Right ventricle myocardium inferior (tissue), 1 donor: ENCODE results near the gene PMEPA1. TPM values are rescaled to one million over a fixed set of nuclear protein-coding genes. Genes with fewer than 3 reads are reported as not detected.
A peak's percentile ranks its signal among the peaks of the same experiment; 100 is the strongest.

Experiments
- ATAC-seq: fragments of 200-7000 bp; cut with Tn5 transposase; one replicate; pipeline ENCODE4 v1.9.1; 2020; ENCODE audit warnings: mild to moderate bottlenecking, moderate library complexity
- DNase-seq: peaks from one replicate; pipeline ENCODE4 v3.0.0; 2021; ENCODE audit errors: missing footprints
- intact Hi-C: fragments of 100-400 bp; cut with DNase I; formaldehyde crosslinking; loops from one replicate; pipeline ENCODE4 v1.11.0; 2022
- long read RNA-seq: library from polyadenylated mRNA; unstranded; transcript quantifications from one replicate; pipeline ENCODE4 v2.0.0, GENCODE V29; 2021
- total RNA-seq: library from RNA; stranded (reverse); fragmentation: NEBNext Ultra II Directional; extraction: Animal tissue kit (Norgen Biotek cat#: 25700); gene quantifications from one replicate; pipeline ENCODE4 v1.2.1, GENCODE V29; 2021
- donor health status: DM: no; HTN: yes; CAD: no; lungs with severe emphysema.

The PMEPA1 gene
- total RNA-seq, result 23.9 TPM
- long read RNA-seq, full-length matches to known transcripts, result 10 of 13 reads
- long read RNA-seq, partial matches to known transcripts, result 0 of 13 reads
- long read RNA-seq, other reads (novel, unspliced or antisense), result 3 of 13 reads

- DNase-seq (peak; percentile 95), ATAC-seq (peak; percentile 96)
- intact Hi-C loops, result loop anchor here (2.0 to 10.0 kb wide), 3 partner anchors 38 to 375 kb away; no protein-coding TSS in a partner anchor
Measured at GRCh38 chr20:57709823-57710799, at the start of gene PMEPA1. TSS of gene PMEPA1 (minus strand) at chr20:57710015. CDS start at chr20:57709582, 433 bp downstream.

GRCh38 chr20:57757767-57758166, 48.0 kb upstream of the PMEPA1 start:
- ATAC-seq (no peak), DNase-seq (no peak)
- intact Hi-C loops, result no loop called here

GRCh38 chr20:57756921-57757320, 47.1 kb upstream of the PMEPA1 start:
- DNase-seq (no peak), ATAC-seq (no peak)
- intact Hi-C loops, result no loop called here

GRCh38 chr20:57756213-57756612, 46.4 kb upstream of the PMEPA1 start:
- intact Hi-C loops, result no loop called here
- no peak for ATAC-seq
- no peak for DNase-seq

GRCh38 chr20:57755609-57756008, 45.8 kb upstream of the PMEPA1 start:
- intact Hi-C loops, result no loop called here
- no peak for ATAC-seq
- no peak for DNase-seq

- intact Hi-C loops, result no loop called here
- DNase-seq (no peak), ATAC-seq (no peak)
Measured at GRCh38 chr20:57754190-57754589, 44.4 kb upstream of the PMEPA1 start.

- intact Hi-C loops, result no loop called here
- DNase-seq, result no peak
- no peak for ATAC-seq
Measured at GRCh38 chr20:57753332-57754164, 43.7 kb upstream of the PMEPA1 start.

- ATAC-seq (no peak), DNase-seq (no peak)
- intact Hi-C loops, result no loop called here
Measured at GRCh38 chr20:57751411-57751810, 41.6 kb upstream of the PMEPA1 start.

GRCh38 chr20:57749869-57750268, 40.1 kb upstream of the PMEPA1 start:
- intact Hi-C loops, result loop anchor here (2.0 kb wide), 1 partner anchor 39 kb away; the partner anchor contains the start of gene PMEPA1
- ATAC-seq (no peak), DNase-seq (no peak)

GRCh38 chr20:57749131-57749690, 39.4 kb upstream of the PMEPA1 start:
- DNase-seq (no peak), ATAC-seq (peak; percentile 39)
- intact Hi-C loops, result loop anchor here (2.0 kb wide), 1 partner anchor 38 kb away; the partner anchor contains the start of gene PMEPA1

GRCh38 chr20:57748601-57749130, 38.9 kb upstream of the PMEPA1 start:
- intact Hi-C loops, result loop anchor here (2.0 kb wide), 1 partner anchor 38 kb away; the partner anchor contains the start of gene PMEPA1
- peak; percentile 83 for ATAC-seq
- DNase-seq, result peak; percentile 86

GRCh38 chr20:57747861-57748481, 38.2 kb upstream of the PMEPA1 start:
- intact Hi-C loops, result loop anchor here (2.0 kb wide), 1 partner anchor 37 kb away; the partner anchor contains the start of gene PMEPA1
- ATAC-seq (peak; percentile 21), DNase-seq (no peak)

GRCh38 chr20:57746832-57747404, 37.1 kb upstream of the PMEPA1 start:
- ATAC-seq (no peak), DNase-seq (no peak)
- intact Hi-C loops, result no loop called here

- intact Hi-C loops, result no loop called here
Measured at GRCh38 chr20:57746201-57746600, 36.4 kb upstream of the PMEPA1 start.

GRCh38 chr20:57744206-57744605, 34.4 kb upstream of the PMEPA1 start:
- intact Hi-C loops, result no loop called here
- DNase-seq (no peak), ATAC-seq (no peak)

More at GRCh38 chr20:57746201-57746600, 36.4 kb upstream of the PMEPA1 start:
- DNase-seq (no peak), ATAC-seq (no peak)

- ATAC-seq (no peak), DNase-seq (no peak)
- intact Hi-C loops, result no loop called here
Measured at GRCh38 chr20:57743450-57744095, 33.8 kb upstream of the PMEPA1 start.

GRCh38 chr20:57742507-57743181, 32.8 kb upstream of the PMEPA1 start:
- DNase-seq (no peak), ATAC-seq (peak; percentile 52)
- intact Hi-C loops, result no loop called here
